HEK293 (cell line): Measurements from ENCODE around the gene SPOCK1.

Experiments used
- ZNF248 ChIP-seq: fragments of 450-650 bp; formaldehyde crosslinking; IDR thresholded peaks from 2 replicates; pipeline ENCODE4 v1.5.1; 2017; ENCODE audit warnings: missing biosample characterization, missing genetic modification characterization
- ZNF302 ChIP-seq: fragments of 450-650 bp; formaldehyde crosslinking; IDR thresholded peaks from 2 replicates; pipeline ENCODE4 v1.5.1; 2016; ENCODE audit warnings: missing biosample characterization, missing genetic modification characterization, low read depth
- ZNF76 ChIP-seq: fragments of 450-650 bp; formaldehyde crosslinking; IDR thresholded peaks from 2 replicates; pipeline ENCODE4; 2016; ENCODE audit warnings: low read depth, missing biosample characterization, missing genetic modification characterization, borderline replicate concordance
- ZSCAN30 ChIP-seq: fragments of 450-650 bp; IDR thresholded peaks from 2 replicates; pipeline ENCODE4 v1.5.1; 2018; ENCODE audit warnings: missing biosample characterization, mild to moderate bottlenecking, missing genetic modification characterization, moderate library complexity
- TF ChIP-seq, protein P1 (sequence below): fragments of 450-650 bp; formaldehyde crosslinking; IDR thresholded peaks from 2 replicates; pipeline ENCODE4 v1.5.1; 2016; ENCODE audit warnings: missing biosample characterization, missing genetic modification characterization
- TF ChIP-seq, protein P2 (sequence below): fragments of 450-650 bp; formaldehyde crosslinking; IDR thresholded peaks from 2 replicates; pipeline ENCODE4 v1.5.1; 2017; ENCODE audit warnings: missing biosample characterization, missing genetic modification characterization

DNA sequence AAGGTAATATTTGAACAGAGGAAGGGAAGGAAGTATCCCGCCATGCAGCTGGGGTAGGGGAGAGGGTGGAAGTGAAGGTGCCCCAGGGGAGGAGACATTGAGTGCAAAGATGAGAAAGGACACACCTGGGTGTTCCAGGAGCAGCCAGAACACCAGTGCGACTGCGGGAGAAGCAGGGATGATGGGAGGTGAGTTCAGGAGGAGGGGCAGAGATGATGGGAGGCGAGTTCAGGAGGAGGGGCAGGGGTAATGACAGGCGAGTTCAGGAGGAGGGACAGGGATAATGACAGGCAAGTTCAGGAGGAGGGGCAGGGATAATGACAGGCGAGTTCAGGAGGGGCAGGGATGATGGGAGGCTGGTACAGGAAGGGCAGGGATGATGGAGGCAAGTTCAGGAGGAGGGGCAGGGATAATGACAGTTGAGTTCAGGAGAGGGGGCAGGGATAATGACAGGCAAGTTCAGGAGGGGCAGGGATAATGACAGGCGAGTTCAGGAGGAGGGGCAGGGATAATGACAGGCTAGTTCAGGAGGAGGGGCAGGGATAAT is 17.2 kb upstream of the SPOCK1 start:
- TF ChIP-seq ZNF302 (tag by site-specific recombination) (no peak), ZNF248 (tag by site-specific recombination) (no peak), ZNF76 (tag by site-specific recombination) (no peak), ZSCAN30 (no peak)
- TF ChIP-seq, protein P1, sequence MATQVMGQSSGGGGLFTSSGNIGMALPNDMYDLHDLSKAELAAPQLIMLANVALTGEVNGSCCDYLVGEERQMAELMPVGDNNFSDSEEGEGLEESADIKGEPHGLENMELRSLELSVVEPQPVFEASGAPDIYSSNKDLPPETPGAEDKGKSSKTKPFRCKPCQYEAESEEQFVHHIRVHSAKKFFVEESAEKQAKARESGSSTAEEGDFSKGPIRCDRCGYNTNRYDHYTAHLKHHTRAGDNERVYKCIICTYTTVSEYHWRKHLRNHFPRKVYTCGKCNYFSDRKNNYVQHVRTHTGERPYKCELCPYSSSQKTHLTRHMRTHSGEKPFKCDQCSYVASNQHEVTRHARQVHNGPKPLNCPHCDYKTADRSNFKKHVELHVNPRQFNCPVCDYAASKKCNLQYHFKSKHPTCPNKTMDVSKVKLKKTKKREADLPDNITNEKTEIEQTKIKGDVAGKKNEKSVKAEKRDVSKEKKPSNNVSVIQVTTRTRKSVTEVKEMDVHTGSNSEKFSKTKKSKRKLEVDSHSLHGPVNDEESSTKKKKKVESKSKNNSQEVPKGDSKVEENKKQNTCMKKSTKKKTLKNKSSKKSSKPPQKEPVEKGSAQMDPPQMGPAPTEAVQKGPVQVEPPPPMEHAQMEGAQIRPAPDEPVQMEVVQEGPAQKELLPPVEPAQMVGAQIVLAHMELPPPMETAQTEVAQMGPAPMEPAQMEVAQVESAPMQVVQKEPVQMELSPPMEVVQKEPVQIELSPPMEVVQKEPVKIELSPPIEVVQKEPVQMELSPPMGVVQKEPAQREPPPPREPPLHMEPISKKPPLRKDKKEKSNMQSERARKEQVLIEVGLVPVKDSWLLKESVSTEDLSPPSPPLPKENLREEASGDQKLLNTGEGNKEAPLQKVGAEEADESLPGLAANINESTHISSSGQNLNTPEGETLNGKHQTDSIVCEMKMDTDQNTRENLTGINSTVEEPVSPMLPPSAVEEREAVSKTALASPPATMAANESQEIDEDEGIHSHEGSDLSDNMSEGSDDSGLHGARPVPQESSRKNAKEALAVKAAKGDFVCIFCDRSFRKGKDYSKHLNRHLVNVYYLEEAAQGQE: no peak
- TF ChIP-seq, protein P2, sequence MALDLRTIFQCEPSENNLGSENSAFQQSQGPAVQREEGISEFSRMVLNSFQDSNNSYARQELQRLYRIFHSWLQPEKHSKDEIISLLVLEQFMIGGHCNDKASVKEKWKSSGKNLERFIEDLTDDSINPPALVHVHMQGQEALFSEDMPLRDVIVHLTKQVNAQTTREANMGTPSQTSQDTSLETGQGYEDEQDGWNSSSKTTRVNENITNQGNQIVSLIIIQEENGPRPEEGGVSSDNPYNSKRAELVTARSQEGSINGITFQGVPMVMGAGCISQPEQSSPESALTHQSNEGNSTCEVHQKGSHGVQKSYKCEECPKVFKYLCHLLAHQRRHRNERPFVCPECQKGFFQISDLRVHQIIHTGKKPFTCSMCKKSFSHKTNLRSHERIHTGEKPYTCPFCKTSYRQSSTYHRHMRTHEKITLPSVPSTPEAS (tag by site-specific recombination): no peak
